Ureter (tissue), 1 donor: ENCODE measurements around the gene EHD3. TPM values are rescaled to one million over a fixed set of nuclear protein-coding genes. Genes with fewer than 3 reads are reported as not detected.

Source experiments
- DNase-seq: peaks from one replicate; pipeline ENCODE4 v3.0.0-alpha.2; 2020; ENCODE audit warnings: low spot score
- total RNA-seq: library from RNA; stranded (reverse); gene quantifications from one replicate; pipeline ENCODE4 v1.2.4, GENCODE V29; 2023
- donor health status: DM: yes; HTN: yes; CAD: no.

Gene EHD3
- total RNA-seq, 1 donor from 2014 or later: 12.7 TPM

- DNase-seq: no peak
Measured at GRCh38 chr2:31284107-31284506, 50.2 kb downstream of the EHD3 start.

DNA sequence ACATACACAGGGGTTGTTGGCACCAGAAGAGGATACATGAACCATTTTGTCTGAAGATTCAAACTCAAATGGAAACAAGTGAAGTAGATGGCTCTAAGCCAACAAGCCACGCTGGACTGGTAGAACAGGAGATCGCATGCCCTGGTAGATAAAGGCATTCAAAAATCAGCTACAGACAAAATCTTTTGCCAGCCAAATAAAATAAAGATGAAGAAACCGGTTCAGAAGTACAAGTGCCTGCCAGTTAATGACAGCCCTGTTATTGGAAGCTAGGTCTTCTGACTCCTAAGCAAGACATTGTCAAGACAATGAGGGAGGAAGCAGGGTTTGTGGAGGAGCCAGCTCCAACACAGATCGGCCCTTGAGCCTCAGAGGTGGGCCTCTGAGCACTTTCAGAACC lies 52.3 kb downstream of the EHD3 start:
- DNase-seq: no peak

DNA sequence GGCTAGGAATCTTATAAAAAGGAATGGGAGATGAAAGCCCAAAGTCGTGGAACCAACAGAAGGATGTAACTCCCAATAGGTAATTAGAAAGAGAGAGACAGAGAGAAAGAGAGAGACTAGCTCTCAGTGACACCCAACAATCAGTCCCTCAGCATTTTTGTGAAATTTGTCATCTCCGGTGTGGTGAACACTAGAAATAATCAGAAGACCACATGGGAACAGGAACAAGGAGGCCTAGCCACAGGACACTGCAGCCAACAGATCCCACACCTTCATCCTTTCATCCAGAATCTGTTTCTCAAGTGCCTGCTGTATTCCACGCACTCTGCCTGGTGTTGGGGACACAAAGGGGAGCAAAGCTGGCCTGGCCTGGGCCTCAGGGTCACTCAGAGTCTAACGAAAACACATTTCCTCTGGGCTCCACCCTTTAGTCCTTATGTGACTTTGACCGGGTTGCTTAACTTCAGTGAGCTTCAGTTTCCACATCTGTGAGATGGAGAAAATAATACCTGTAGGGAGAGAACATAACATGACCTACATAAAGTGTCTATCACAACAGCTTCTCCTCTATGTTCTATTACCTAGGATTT lies 53.1 kb downstream of the EHD3 start:
- DNase-seq: no peak

DNA sequence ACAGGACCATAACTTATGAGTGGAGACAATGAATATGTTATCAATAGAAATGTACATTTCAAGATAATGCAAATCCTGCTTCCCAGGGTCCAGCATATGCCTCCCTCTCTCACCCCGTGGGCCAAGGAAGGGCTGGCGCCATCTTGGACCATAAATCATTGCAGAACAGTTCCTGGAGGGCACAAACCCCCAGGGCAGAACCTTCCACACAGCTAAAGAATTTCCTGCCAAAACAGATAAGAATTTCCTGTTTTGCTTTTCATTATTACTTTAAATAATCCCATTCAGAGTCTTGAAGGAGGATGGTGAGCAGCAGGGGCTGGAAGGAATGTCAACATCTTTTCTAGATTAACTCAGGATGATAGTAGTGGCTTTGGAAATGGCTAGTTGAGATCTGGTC lies 53.7 kb downstream of the EHD3 start:
- DNase-seq: no peak

DNA sequence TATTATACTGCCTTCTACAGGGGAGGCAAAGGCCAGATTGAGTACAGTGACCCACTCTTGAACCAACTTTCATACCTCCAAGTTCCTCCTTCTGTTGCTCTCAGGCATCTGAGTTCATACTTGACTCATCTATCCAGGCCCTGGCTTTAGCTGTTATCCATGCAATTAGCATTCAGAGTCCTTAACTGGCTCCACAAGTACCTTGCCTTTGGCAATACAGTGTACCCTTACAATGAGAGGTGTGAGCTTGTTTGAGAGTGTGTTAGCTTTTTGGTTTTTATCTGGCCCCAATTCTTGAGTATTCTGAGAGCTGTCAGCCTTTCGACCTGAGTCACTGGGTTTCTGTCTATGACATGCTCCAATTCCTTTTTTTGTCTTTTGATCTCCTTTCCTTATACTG lies 60.2 kb downstream of the EHD3 start:
- DNase-seq: no peak

DNA sequence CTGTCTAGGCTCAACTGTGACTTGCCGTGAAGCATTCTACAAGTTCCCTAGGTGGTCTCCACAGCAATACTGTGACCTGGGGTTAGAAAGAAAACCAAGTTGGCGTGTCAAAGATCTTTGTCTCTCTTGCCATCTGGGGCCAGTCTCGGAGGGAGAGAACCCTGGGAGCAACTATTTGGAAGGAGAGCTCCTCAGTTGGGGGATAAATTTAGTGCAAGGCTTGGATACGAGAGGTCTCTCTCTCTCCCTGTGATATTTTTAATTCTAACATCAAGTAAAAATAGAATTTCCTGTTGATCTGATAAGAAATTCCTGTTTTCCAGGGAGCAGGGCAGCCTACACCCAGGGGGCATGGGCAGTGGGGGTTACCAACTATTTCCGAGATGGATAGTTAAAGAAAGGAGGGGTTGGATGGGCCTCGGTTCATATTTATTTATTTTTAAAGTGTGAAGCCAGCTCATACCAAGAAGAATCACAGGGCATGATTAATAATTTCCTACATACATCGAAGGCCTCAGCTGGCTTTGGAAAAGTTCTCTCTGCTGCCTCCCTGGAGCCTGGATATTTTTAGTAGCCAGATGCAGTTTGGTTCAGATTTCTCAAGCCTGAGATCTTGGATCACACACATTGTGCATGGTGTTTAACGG lies 62.8 kb downstream of the EHD3 start:
- DNase-seq: no peak

DNA sequence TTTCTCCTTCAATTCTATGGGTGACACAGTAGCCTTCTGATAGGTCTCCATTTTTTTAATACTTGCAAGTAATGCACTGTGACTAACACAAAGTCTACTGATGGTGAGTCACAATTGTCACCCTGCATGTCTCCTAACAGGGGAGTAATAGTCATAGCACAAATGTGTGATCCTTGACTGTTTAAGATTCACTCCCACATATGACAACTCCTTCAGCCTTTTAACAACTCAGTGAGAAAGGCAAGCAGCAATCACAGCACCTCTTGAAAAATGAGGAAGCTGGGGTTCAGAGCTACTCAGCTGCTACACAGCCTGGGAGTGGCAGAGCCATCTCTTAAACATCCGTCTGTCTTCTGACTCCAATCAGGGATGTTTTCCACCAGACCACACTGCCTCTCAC lies 63.8 kb downstream of the EHD3 start:
- no peak for DNase-seq

- no peak for DNase-seq
Measured at GRCh38 chr2:31299547-31299946, 65.6 kb downstream of the EHD3 start.

DNA sequence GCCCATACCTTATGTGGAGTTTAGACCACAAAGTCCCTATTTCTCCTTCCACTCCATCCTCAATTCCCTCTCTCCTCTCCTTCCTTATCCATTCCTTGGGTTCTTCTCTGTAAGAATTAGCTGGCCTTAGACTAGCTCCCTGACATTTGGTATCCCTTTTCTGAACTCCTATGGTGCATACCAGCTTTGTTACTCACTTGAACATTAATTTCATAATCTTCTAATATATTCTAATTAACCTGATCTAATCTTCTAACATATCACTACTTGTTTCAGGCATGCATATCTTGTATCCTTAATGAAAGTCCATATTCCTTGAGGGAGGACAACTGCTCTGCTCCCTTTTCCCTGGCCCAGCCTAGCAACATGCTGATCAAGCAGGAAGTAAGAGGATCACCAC lies 66.4 kb downstream of the EHD3 start:
- DNase-seq: no peak

DNA sequence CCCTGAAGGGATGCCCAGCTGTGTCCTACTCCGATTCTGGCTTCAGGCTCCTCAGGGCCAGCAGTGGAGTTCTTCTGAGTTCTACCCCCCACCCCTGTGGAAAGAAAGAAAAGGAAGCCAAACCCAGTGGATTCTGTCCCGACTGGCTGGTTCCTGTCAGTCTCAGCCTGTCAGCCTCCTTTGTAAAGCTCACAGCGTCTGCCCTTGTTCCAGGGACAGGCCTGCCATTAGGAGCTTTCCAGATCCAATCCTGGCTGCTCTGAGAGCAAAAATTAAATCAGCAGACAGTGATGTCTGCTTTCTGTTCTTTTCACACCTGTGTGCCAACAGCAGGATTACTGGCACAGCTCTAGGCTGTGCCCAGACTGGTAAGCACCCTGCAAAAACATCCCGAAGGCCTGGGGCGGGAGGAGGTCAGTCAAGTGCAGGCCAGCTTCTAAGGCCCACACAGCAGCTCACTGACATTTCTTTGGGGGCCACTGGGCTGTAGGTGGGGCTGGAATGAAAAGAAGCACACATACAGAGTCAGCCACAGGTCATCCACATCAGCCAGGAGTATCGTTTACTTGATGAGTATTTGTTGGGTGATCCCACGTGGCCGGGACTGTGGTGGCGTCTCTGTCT lies 69.1 kb downstream of the EHD3 start:
- no peak for DNase-seq

DNA sequence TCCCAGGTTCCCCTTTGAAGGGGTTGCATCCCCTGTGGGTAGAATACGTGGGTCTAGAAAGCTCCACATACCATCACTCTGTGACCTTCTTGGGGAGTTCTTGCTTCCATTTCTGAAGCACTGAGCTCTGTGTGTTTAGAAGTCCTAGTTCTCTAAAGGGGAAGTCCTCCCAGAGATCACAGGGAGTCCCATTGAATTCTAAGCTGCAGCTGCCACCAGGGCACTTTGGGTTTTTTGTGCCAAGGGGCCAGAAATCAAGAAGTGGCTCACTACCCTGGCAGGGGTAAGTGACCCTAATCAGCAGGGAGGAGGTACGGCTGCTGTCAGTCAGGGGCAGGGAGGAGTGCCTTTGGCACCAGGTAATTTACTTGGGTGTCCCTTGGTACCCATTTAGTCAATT lies 70.9 kb downstream of the EHD3 start:
- DNase-seq: no peak

DNA sequence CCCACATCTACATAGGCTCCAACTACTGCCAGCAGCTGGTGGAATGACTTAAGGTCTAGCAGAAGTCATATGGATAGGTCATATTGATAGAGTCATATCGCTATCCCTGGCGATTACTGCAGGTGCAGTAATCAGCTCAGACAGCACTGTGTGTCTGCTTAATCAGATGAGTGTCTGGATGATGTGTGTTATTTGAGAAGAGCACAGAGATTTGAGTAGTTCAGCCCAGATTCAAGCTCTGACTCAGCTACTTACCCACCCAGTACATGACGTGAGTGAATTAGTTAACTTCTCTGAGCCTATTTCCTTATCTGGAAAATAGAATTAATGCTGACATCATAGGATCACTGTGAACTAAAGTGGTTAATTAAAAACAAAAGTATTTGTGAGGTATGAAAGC lies 78.9 kb downstream of the EHD3 start:
- no peak for DNase-seq

- DNase-seq: no peak
Measured at GRCh38 chr2:31314761-31315160, 80.8 kb downstream of the EHD3 start.

DNA sequence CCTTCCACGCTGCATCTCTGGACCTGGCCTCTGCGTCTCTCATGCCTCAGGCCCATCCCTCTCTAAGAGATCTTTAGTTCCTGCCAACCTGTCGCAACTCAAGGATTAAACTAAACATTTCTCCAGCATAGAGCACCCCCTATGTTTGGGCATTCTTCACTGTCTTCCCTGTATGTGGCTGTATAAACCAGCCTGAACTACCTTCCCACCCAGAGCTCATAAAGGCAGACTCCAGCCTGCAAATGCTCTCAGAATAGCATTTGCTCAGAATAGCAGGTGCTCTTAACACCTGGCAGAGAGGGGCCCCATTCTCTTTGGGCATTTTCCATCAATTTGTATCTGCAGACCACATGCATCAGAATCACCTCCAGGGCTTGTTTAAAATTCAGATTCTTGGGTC lies 83.4 kb downstream of the EHD3 start:
- DNase-seq: no peak

- no peak for DNase-seq
Measured at GRCh38 chr2:31318361-31319336, 84.7 kb downstream of the EHD3 start.

Other genes with a start within 250 kb of the EHD3 start
- gene GALNT14, start 95.7 kb upstream of the EHD3 start, total RNA-seq: 7.0 TPM
- gene CAPN14, start 16.6 kb upstream of the EHD3 start, total RNA-seq: 0.62 TPM
- 6.6 TPM for gene XDH, start 180.6 kb downstream of the EHD3 start, total RNA-seq